ENCODE measurements around the gene SPATA12.

GRCh38 chr3:57064572-57064971, 4.1 kb downstream of the SPATA12 start:
- TF ChIP-seq MAX (IDR thresholded peaks at IDR 0.05; ENCODE audit: insufficient read depth, insufficient read length) (no peak), CTCF (IDR thresholded peaks at IDR 0.05; ENCODE audit: extremely low read depth in 1 of 2, insufficient read depth in 1 of 2, low read depth in 1 of 2, low read length in 2 of 2) (no peak), POLR2AphosphoS5 (IDR thresholded peaks at IDR 0.05; ENCODE audit: insufficient read depth, low read depth, low read length) (no peak), POLR2A (IDR thresholded peaks at IDR 0.05; ENCODE audit: low read depth, low read length) (no peak), EZH2 (IDR thresholded peaks at IDR 0.05; ENCODE audit: borderline replicate concordance, low read depth, low read length, severe bottlenecking) (no peak), MYC (IDR thresholded peaks at IDR 0.05; ENCODE audit: low read depth, low read length) (no peak), JUN (IDR thresholded peaks at IDR 0.05; ENCODE audit: borderline replicate concordance, insufficient read depth, insufficient read length, low read depth) (no peak), GATA2 (IDR thresholded peaks at IDR 0.05; ENCODE audit: insufficient read depth, insufficient read length, low read depth, low read length) (no peak)

Measured in endothelial cell of umbilical vein (primary cell).